Measurements from ENCODE around the gene NATD1.

Gene NATD1

GRCh38 chr17:21252796-21253645 lies at the start of gene NATD1:
NATD1 (minus strand) TSS chr17:21253410; CDS start chr17:21253264, 146 bp downstream.
- no peak for FAIRE-seq

GRCh38 chr17:21301593-21302550 lies 48.7 kb upstream of the NATD1 start:
- FAIRE-seq: no peak

GRCh38 chr17:21300601-21301571 lies 47.7 kb upstream of the NATD1 start:
- no peak for FAIRE-seq

GRCh38 chr17:21299981-21300600 lies 46.9 kb upstream of the NATD1 start:
- no peak for FAIRE-seq

GRCh38 chr17:21298983-21299519 lies 45.8 kb upstream of the NATD1 start:
- no peak for FAIRE-seq

- no peak for FAIRE-seq
These were observed 45.1 kb upstream of the NATD1 start for GRCh38 chr17:21298056-21298982.

- FAIRE-seq: no peak
These were observed 44.4 kb upstream of the NATD1 start for GRCh38 chr17:21297597-21297996.

- no peak for FAIRE-seq
These were observed 43.9 kb upstream of the NATD1 start for GRCh38 chr17:21297026-21297520.

GRCh38 chr17:21296097-21297025 lies 43.2 kb upstream of the NATD1 start:
- no peak for FAIRE-seq

- no peak for FAIRE-seq
These were observed 42.1 kb upstream of the NATD1 start for GRCh38 chr17:21295036-21295952.

GRCh38 chr17:21294321-21295035 lies 41.3 kb upstream of the NATD1 start:
- FAIRE-seq: no peak

- FAIRE-seq: no peak
These were observed 40.6 kb upstream of the NATD1 start for GRCh38 chr17:21293831-21294210.

GRCh38 chr17:21292867-21293830 lies 39.9 kb upstream of the NATD1 start:
- FAIRE-seq: no peak

- no peak for FAIRE-seq
These were observed 38.7 kb upstream of the NATD1 start for GRCh38 chr17:21291862-21292261.

GRCh38 chr17:21291357-21291756 lies 38.1 kb upstream of the NATD1 start:
- no peak for FAIRE-seq

Data from endometrium (tissue), 2 donors.